CD4-positive, alpha-beta T cell (primary cell): ENCODE measurements around the gene MAPKAP1. TPM values are rescaled to one million over a fixed set of nuclear protein-coding genes. Genes with fewer than 3 reads are reported as not detected.

Experiments
- ATAC-seq: fragments of 200-7000 bp; cut with Tn5 transposase; one replicate; pipeline ENCODE4 v1.10.0; 2022; ENCODE audit warnings: mild to moderate bottlenecking; ENCODE audit not compliant: poor library complexity
- CTCF ChIA-PET: fragments of 350-600 bp; sonication (Branson Sonifier 250); formaldehyde crosslinking; loops from one replicate; lab custom pipeline; 2021; ENCODE audit warnings: antibody characterized with exemption, inconsistent platforms; lab: Charles Lee
- POLR2A ChIA-PET: fragments of 350-600 bp; sonication (Branson Sonifier 250); formaldehyde crosslinking; loops from one replicate; lab custom pipeline; 2021; ENCODE audit warnings: antibody characterized with exemption, inconsistent platforms; lab: Charles Lee
- DNase-seq, 14 experiments: peaks; one replicate each; pipeline ENCODE4 v3.0.0-alpha.2; 2013 to 2020; ENCODE audit warnings: mixed read lengths in 2 of 14
- H3K27ac ChIP-seq, 2 donors: one replicate each; pipeline versions ENCODE4 v1.5.1 to v1.7.0; 2013; ENCODE audit warnings: low read length in 2 of 2, low read depth in 1 of 2, mild to moderate bottlenecking in 1 of 2
- H3K27me3 ChIP-seq, 2 experiments: 1 replicate in 1 of 2; 2 replicates in 1 of 2; pipeline versions ENCODE4 v1.6.1 to v1.7.0; 2013; ENCODE audit warnings: low read length in 2 of 2, control low read depth in 1 of 2, mild to moderate bottlenecking in 1 of 2, moderate library complexity in 1 of 2; ENCODE audit not compliant: insufficient read depth in 2 of 2, control insufficient read depth in 1 of 2
- H3K36me3 ChIP-seq: one replicate; pipeline ENCODE4 v1.6.1; 2013; ENCODE audit warnings: low read length, control low read depth; ENCODE audit not compliant: insufficient read depth
- H3K4me1 ChIP-seq: one replicate; pipeline ENCODE4 v1.6.1; 2013; ENCODE audit warnings: low read length, control low read depth; ENCODE audit not compliant: insufficient read depth
- H3K4me3 ChIP-seq: one replicate; pipeline ENCODE4 v1.5.1; 2013; ENCODE audit warnings: mild to moderate bottlenecking, low read length, moderate library complexity
- H3K9me3 ChIP-seq, 2 experiments: 1 replicate in 1 of 2; 2 replicates in 1 of 2; pipeline versions ENCODE4 v1.6.1 to v1.7.0; 2013; ENCODE audit warnings: low read length in 2 of 2, mild to moderate bottlenecking in 2 of 2, control low read depth in 1 of 2, moderate library complexity in 1 of 2; ENCODE audit not compliant: control insufficient read depth in 1 of 2, insufficient read depth in 1 of 2
- H3K27ac Mint-ChIP-seq: one replicate; pipeline ENCODE4 v1.8.0; 2020; ENCODE audit warnings: mixed read lengths
- H3K27me3 Mint-ChIP-seq: one replicate; pipeline ENCODE4 v1.8.0; 2021; ENCODE audit warnings: mixed read lengths
- H3K36me3 Mint-ChIP-seq: one replicate; pipeline ENCODE4 v1.8.0; 2021; ENCODE audit warnings: low read depth, mixed read lengths
- H3K4me1 Mint-ChIP-seq: one replicate; pipeline ENCODE4 v1.8.0; 2021; ENCODE audit warnings: low read depth, mixed read lengths
- H3K4me3 Mint-ChIP-seq: one replicate; pipeline ENCODE4 v1.8.0; 2020; ENCODE audit warnings: mild to moderate bottlenecking, mixed read lengths
- H3K9me3 Mint-ChIP-seq: one replicate; pipeline ENCODE4 v1.8.0; 2020; ENCODE audit warnings: mixed read lengths
- intact Hi-C, 2 experiments: fragments of 100-400 bp; cut with DNase I in 1 of 2; cut with micrococcal nuclease in 1 of 2; formaldehyde crosslinking; loops; one replicate each; pipeline versions ENCODE4 v1.15.1 to v1.9.0; 2023 to 2025; cut with DNase I, micrococcal nuclease
- total RNA-seq, 174 experiments: library from RNA in 2 of 174; stranded (reverse) in 2 of 174; gene quantifications; one replicate each; pipeline ENCODE4 v1.2.3 and lab custom pipeline; 2021 to 2026
- TF ChIP-seq, protein P1 (sequence below): fragments of 200-600 bp; IDR thresholded peaks from one replicate; pipeline ENCODE4 v1.8.0; 2022; ENCODE audit warnings: antibody characterized with exemption, mild to moderate bottlenecking

MAPKAP1 gene
- total RNA-seq, 2 experiments from 2014 or later = 40.3 to 44.9 TPM

DNA sequence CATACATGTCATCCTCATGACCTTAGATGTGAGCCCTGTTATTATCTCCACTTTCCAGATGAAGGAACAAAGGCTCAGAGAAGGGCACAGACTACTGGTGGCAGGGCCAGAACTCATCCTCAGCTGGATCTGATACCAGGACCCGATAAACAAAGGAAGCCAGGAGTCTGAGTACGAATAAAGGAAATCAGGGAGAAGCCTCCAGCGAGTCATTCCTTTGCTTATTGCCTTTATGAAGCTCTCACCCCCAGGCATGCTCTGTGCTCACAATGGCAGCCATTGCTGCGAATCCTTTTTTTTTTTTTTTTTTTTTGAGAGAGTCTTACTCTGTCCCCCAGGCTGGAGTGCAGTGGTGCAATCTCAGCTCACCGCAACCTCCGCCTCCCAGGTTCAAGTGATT is 315.3 kb downstream of the MAPKAP1 start:
- H3K27ac Mint-ChIP-seq = no peak overlapping the region
- Histone ChIP-seq H3K4me3 (no peak overlapping the region), H3K9me3 (no peaks in the 10 kb centered on the region), H3K36me3 (no peaks in the 10 kb centered on the region), H3K27me3 (peaks cover 3 to 6% of the 10 kb centered on the region in 2 experiments), H3K27ac (no peak overlapping the region), H3K4me1 (no peaks in the 10 kb centered on the region)
- no peaks in the 10 kb centered on the region for H3K4me1 Mint-ChIP-seq
- TF ChIP-seq, protein P1, sequence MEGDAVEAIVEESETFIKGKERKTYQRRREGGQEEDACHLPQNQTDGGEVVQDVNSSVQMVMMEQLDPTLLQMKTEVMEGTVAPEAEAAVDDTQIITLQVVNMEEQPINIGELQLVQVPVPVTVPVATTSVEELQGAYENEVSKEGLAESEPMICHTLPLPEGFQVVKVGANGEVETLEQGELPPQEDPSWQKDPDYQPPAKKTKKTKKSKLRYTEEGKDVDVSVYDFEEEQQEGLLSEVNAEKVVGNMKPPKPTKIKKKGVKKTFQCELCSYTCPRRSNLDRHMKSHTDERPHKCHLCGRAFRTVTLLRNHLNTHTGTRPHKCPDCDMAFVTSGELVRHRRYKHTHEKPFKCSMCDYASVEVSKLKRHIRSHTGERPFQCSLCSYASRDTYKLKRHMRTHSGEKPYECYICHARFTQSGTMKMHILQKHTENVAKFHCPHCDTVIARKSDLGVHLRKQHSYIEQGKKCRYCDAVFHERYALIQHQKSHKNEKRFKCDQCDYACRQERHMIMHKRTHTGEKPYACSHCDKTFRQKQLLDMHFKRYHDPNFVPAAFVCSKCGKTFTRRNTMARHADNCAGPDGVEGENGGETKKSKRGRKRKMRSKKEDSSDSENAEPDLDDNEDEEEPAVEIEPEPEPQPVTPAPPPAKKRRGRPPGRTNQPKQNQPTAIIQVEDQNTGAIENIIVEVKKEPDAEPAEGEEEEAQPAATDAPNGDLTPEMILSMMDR = no peak
- POLR2A ChIA-PET = no interaction called here
- no peaks in the 10 kb centered on the region for H3K9me3 Mint-ChIP-seq
- CTCF ChIA-PET = interaction anchor here (0.7 kb wide), 1 partner anchor 927 kb away, joined by 3 read pairs; no protein-coding TSS in a partner anchor
- no peaks in the 10 kb centered on the region for H3K27me3 Mint-ChIP-seq
- no peaks in the 10 kb centered on the region for H3K36me3 Mint-ChIP-seq
- ATAC-seq (no peak), DNase-seq (no peak)
- no peak overlapping the region for H3K4me3 Mint-ChIP-seq
- intact Hi-C loops = loop anchor here in 1 of 2 experiments (10.0 kb wide), 1 partner anchor 1397 kb away; no protein-coding TSS in a partner anchor

DNA sequence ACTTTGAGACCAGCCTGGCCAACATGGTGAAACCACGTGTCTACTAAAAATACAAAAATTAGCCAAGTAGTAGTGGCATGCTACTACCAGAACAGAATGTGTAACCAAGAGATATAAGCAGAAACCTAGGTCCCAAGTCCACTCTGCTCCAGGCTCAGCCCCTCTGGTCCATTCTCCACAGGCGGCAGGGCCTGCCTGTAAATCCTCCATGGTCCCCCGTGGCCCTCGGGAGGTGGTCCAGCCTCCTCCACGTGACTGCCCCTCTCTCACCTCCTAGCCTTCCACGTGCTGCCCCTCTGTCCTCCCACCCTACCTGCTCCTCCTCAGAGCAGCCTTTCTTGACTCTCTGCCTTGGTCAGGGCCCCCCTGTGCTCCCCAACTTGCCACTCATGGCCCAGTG is 318.0 kb downstream of the MAPKAP1 start:
- intact Hi-C loops = no loop called here
- Mint-ChIP-seq H3K27me3 (no peaks in the 10 kb centered on the region), H3K9me3 (no peaks in the 10 kb centered on the region), H3K36me3 (no peaks in the 10 kb centered on the region), H3K4me1 (no peaks in the 10 kb centered on the region), H3K4me3 (no peak overlapping the region), H3K27ac (no peak overlapping the region)
- Histone ChIP-seq H3K27ac (no peak overlapping the region), H3K27me3 (peaks cover 3 to 6% of the 10 kb centered on the region in 2 experiments), H3K4me3 (no peak overlapping the region), H3K36me3 (no peaks in the 10 kb centered on the region), H3K4me1 (no peaks in the 10 kb centered on the region), H3K9me3 (no peaks in the 10 kb centered on the region)
- POLR2A ChIA-PET = no interaction called here
- CTCF ChIA-PET = no interaction called here
- TF ChIP-seq, protein P1 = no peak
- no peak for ATAC-seq
- no peak for DNase-seq

GRCh38 chr9:125387861-125388524 is 319.0 kb downstream of the MAPKAP1 start:
- no peaks in the 10 kb centered on the region for H3K36me3 ChIP-seq
- ATAC-seq (no peak), DNase-seq (no peak)
- H3K27me3 Mint-ChIP-seq = no peaks in the 10 kb centered on the region
- H3K4me1 Mint-ChIP-seq = no peaks in the 10 kb centered on the region
- H3K4me3 Mint-ChIP-seq = no peak overlapping the region
- intact Hi-C loops = no loop called here
- H3K27me3 ChIP-seq = peaks cover 3 to 6% of the 10 kb centered on the region in 2 experiments
- H3K4me3 ChIP-seq = no peak overlapping the region
- TF ChIP-seq, protein P1 = no peak
- no peak overlapping the region for H3K27ac Mint-ChIP-seq
- H3K9me3 ChIP-seq = no peaks in the 10 kb centered on the region
- no peaks in the 10 kb centered on the region for H3K4me1 ChIP-seq
- no peaks in the 10 kb centered on the region for H3K9me3 Mint-ChIP-seq
- POLR2A ChIA-PET = no interaction called here
- H3K27ac ChIP-seq = no peak overlapping the region
- no peaks in the 10 kb centered on the region for H3K36me3 Mint-ChIP-seq
- CTCF ChIA-PET = no interaction called here

Other genes with a start within 250 kb of the MAPKAP1 start
- 10 to 100 TPM; 25.3 to 30.8 TPM for gene PBX3, start 40.2 kb upstream of the MAPKAP1 start, total RNA-seq